NCI-H2171 treated with DMSO at 0.1 percent for 48 hours (cell line): ENCODE measurements around the gene PCIF1.
"Not testable (repeated sequence)": the region's sequence is repeated elsewhere in the genome, so short reads cannot be mapped to it uniquely, and the experiment has no call there.

ENCODE experiments used
- DNase-seq: peaks from one replicate; lab custom pipeline; 2025; lab: John Stamatoyannopoulos, UW

Gene PCIF1

DNA sequence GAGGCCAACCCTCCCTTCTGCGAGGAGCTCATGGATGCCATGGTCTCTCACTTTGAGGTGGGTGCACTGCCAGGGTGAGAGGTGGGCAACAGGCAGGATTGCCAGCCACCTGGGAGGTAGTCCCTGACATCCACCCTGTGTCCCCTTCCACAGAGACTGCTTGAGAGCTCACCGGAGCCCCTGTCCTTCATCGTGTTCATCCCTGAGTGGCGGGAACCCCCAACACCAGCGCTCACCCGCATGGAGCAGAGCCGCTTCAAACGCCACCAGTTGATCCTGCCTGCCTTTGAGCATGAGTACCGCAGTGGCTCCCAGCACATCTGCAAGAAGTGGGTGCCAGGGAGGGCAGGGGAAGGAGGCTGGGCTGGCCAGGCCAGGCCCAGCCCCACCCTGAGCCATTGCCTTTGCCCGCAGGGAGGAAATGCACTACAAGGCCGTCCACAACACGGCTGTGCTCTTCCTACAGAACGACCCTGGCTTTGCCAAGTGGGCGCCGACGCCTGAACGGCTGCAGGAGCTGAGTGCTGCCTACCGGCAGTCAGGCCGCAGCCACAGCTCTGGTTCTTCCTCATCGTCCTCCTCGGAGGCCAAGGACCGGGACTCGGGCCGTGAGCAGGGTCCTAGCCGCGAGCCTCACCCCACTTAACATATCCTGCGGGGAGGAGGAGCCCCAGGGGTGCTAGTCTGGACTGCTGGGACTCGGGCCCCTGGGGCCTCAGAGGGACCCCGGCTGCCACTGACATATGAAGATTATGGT, 12.8 kb downstream of the PCIF1 start:
- DNase-seq: no peak

GRCh38 chr20:45948261-45948733, 13.8 kb downstream of the PCIF1 start:
- no peak for DNase-seq

DNA sequence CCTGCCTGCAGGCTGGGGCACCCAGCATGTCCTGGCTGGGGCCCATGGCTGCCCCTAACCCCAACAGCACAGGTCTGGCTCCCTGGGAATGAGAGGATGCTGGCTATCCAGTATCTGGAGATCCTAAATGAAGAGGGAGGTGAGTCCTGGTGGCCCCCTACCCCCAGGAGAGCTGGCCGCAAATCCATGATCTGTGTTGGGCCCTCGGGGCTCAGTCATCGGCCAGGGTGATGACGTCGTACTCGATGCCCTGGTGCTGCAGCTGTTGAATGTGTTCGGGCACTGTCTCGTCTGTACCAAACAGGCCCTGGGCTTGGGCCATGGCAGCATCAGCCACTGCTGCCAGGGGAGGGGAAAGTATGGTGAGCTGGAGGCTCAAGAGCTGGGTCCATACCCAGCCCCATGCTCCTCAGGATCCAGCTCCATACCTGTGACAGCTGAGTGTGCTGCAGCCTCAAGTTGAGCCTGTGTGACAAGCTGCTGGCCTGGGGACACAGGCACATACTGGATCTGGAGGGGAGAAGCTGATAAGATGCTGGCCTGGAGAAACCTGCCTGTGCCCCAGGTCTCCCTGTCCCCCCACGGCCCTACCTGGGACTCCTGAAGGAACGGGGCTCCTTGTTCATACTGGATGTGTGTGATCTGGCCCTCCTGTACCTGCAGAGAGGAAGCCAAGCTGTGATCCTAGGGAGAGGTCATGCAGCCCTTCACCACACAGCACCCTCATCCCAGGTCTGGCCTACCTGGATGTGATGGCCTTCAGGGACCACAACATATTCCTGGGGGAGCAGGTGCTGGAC, 14.5 kb downstream of the PCIF1 start:
- DNase-seq: no peak

DNA sequence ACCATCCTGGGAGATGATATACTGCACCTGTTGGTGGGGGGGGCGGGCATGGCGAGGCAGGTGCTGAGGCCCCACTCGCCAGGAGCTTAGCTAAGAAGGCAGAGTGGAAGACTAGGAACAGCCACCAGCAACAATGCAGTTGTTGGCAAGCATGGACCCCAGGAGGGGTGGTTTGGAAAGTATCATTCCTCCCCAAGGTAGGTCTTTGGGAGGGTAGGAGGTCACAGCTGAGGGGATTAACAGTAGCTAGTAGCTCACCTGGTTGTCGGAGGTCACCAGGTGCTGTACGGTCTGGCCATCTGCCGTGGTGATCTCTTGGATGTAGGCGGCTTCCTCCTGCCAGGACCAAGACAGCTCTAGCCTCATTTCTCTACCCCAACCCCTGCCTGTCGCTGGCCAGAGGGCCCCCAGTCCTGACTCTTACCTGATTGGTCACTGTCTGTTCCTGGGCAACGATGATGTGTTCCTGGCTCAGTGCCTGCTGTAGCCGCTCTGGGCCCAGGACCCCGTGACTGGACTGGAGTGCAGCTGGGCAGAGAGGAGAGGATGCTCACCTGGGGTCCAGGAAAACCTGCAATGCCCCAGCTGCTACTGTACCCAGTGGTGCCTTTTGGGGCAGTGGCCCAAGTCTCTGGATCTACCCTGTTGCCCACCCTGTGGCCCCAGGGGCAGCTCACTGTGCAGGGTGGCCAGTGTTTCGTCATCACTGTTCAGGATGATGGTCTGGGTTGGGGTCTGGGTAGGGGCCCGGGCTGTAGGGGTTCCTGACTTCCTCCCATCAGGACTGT, 15.3 kb downstream of the PCIF1 start:
- no peak for DNase-seq

DNA sequence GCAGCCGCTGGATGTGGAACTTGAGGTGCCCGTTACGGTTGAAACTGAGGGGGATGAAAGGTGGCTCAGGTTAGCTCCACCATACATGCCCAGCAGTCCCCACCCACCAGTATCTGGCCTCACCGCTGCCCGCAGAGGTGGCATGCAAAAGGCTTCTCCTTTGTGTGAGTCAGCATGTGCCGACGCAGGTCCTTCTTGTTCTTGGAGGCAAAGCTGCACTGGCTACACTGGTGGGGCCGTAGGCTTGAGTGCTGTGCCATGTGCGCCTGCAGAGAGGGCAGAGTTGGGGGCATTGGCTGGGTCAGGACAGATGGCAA, 15.8 kb downstream of the PCIF1 start:
- no peak for DNase-seq

GRCh38 chr20:45951925-45952834, 17.7 kb downstream of the PCIF1 start:
- DNase-seq: no peak

DNA sequence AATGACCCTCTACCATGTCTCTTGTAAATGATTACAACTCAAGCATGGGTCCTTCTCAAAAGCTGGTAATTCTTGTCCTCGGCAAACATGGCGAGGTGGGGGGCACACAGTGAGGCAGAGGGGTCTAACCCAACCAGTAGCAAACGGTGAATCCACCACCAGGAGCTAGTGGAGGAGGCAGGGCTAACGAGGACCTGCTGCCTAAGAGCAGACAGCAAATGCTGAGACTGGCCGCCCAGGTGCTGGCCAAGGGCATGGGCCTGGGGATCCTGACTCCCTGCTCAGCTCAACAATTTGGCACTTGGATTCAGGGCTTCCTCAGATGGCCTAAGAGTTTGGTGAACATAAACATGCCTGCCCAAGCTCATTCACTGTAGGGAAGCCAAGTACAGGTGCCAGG, 18.4 kb downstream of the PCIF1 start:
- no peak for DNase-seq

GRCh38 chr20:45953672-45954071, 19.2 kb downstream of the PCIF1 start:
- no peak for DNase-seq

GRCh38 chr20:45956326-45956725, 21.8 kb downstream of the PCIF1 start:
- DNase-seq: not testable (repeated sequence)

DNA sequence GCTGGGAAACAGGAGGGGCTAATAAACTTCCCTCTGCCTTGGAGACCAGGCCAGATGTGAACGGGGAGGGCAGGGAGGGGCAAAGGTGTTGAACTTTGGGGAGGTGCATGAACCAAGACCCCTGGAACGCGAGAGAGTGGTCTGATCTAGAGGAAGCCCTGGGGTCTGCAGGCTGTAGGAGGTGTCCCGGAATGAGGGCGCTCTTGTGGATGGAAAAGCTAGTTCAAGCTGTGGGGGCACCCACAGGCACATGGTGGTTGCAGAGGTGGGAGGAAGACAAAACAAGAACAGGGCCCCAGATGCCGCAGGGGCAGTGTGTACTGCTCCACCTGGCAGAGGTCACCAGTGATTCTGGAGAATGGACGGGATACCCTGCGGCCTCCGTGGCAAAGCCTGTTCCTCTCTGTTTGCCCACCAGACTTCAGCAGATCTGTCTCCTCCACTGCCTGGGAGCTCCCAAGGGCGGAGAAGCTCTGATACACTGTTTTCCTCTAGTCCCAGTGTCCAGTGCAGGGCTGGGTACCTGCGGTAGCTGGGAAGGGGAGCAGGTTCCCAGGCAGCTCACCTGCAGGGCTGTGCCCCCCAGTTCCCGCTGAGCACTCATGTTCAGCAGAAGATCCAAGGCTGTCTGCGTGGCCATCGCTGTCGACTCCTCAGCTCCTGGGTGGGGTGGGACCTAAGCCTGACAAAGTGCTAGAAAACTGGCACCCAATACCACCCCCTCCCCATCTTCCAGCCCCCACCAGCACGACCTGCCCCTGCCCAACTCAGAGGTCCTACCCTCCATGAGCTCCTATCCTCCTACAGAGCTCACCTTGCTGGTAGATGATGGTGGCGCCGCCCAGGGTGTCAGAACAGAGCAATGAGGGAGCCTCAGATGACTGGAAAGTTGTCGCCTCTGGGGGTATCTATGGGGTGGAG, 22.8 kb downstream of the PCIF1 start:
- DNase-seq: no peak

GRCh38 chr20:45958593-45958992, 24.1 kb downstream of the PCIF1 start:
- no peak for DNase-seq

DNA sequence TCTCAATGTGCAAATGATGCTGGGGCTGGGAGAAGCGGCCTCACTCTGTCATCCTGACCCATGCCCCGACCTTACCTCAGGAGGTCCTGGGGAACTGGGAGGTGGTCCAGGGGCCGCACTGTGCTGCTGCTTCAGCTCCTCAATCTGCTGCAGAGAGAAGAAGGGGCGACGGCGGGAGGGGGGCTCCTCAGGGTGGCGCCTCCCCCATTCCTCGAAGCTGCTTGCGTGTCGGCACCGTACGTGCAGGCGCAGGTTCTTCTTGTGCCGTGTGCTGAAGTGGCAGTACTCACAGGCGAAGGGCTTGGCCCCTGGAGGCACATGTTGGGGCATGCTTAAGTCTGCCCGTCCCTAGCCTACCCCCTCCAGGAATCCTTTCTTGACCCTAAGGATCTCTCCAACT, 24.6 kb downstream of the PCIF1 start:
- no peak for DNase-seq

GRCh38 chr20:45959956-45960630, 25.6 kb downstream of the PCIF1 start:
- no peak for DNase-seq

GRCh38 chr20:45962031-45962755, 27.7 kb downstream of the PCIF1 start:
- DNase-seq: no peak

DNA sequence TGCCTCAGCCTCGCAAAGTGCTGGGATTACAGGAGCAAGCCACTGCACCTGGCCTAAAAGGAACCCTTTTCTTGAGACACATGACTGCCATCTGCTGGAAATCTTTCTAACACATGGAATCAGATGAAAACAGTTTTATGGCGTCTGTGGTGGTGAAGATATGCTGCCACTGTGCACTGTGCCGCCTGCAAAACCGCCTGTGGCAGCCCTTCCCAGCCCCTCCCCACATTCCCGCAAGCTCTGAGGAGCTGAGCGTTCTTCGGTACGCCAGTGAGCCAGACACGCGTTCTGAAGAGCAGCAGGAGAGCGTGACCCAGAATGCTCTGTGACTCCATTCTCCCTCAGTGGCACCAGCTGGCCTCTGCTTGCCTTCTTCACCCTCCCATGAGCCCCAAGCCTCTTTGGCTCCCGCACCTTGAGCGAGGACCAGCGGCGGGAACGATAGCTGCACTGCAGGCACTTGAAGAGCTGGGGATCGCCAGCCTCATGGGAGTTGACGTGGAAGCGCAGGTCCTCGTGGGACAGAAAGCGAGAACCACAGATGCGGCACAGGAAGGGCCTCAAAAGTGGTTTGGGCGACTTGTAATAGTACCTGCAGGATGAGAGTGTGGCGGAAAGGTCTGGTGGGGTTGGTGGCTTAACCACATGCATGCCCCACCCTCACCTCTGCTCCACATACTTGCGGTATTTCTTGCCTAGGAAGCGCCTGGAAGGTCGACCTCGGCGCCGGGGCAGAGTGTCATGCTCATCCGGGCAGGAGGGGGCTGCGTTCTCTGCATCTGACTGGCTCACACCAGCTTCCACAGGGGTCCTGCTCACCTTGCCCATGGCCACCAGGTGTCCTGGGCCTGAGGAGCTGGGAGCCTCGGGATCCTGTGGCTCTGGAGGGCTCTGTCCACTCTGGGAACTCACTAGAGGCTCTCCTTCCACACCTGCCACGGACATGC, 28.8 kb downstream of the PCIF1 start:
- DNase-seq: peak; percentile 55

DNA sequence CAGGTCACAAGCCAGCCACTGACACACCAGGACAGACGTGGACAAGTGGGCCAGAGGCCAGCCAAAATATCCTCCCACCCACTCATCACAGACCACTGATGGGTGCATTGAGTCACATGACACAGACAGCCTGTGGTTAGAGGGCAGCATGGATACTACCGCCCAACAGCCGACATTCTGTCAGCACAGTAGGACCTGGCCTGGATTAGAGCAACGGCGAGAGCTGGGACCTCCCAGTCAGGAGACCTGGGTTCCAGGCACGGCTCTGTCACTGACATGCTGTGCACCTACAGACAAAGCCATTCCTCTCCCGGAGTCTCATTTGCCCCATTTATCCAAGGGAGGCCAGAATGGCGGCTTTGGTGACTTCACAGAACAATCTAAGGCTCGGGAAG, 29.5 kb downstream of the PCIF1 start:
- no peak for DNase-seq

- DNase-seq: no peak
Measured at GRCh38 chr20:45965169-45966002, 30.9 kb downstream of the PCIF1 start.
